Subcutaneous abdominal adipose tissue (tissue), 5 donors: ENCODE measurements around the gene TMEM107.

ENCODE experiments used
- H3K27ac ChIP-seq: one replicate; pipeline ENCODE4 v1.7.0; 2013; ENCODE audit warnings: low read depth, mild to moderate bottlenecking, inconsistent platforms, low read length, moderate library complexity
- H3K27me3 ChIP-seq, 5 donors: one replicate each; pipeline ENCODE4 v1.7.0; 2013; ENCODE audit warnings: low read length in 5 of 5, inconsistent platforms in 1 of 5; ENCODE audit not compliant: control insufficient read depth in 5 of 5, insufficient read depth in 4 of 5
- H3K36me3 ChIP-seq, 5 donors: one replicate each; pipeline ENCODE4 v1.7.0; 2013; ENCODE audit warnings: low read length in 5 of 5; ENCODE audit not compliant: control insufficient read depth in 5 of 5, insufficient read depth in 5 of 5
- H3K4me1 ChIP-seq, 5 donors: one replicate each; pipeline ENCODE4 v1.7.0; 2013; ENCODE audit warnings: low read length in 5 of 5, mild to moderate bottlenecking in 3 of 5, moderate library complexity in 1 of 5; ENCODE audit not compliant: control insufficient read depth in 5 of 5, insufficient read depth in 5 of 5
- H3K4me3 ChIP-seq, 5 donors: one replicate each; pipeline ENCODE4 v1.7.0; 2013; ENCODE audit warnings: low read length in 5 of 5, low read depth in 1 of 5
- H3K9ac ChIP-seq, 5 donors: one replicate each; pipeline ENCODE4 v1.7.0; 2013; ENCODE audit warnings: low read length in 5 of 5, mild to moderate bottlenecking in 4 of 5, moderate library complexity in 3 of 5
- H3K9me3 ChIP-seq, 5 donors: one replicate each; pipeline ENCODE4 v1.7.0; 2013; ENCODE audit warnings: low read length in 5 of 5; ENCODE audit not compliant: control insufficient read depth in 5 of 5
- donor health status: healthy.
- donor health status: healthy.
- donor health status: healthy.
- donor health status: healthy.
- donor health status: healthy.

Gene TMEM107

GRCh38 chr17:8189041-8189710, 13.0 kb upstream of the TMEM107 start:
- no peaks in the 10 kb centered on the region for H3K36me3 ChIP-seq
- H3K4me1 ChIP-seq, result peaks cover 35 to 61% (median 58%) of the 10 kb centered on the region in 5 donors
- H3K4me3 ChIP-seq, result peak overlapping the region; percentile 72 to 83 (median 76)
- peaks cover 0 to 2% (median 0%) of the 10 kb centered on the region in 5 donors for H3K9me3 ChIP-seq
- peaks cover 0 to 2% (median 0%) of the 10 kb centered on the region in 5 donors for H3K27me3 ChIP-seq
- H3K27ac ChIP-seq, result peak overlapping the region; percentile 80
- H3K9ac ChIP-seq, result peak overlapping the region in 4 of 5 donors; percentile 55 to 82 (median 74)

- H3K27ac ChIP-seq, result peak overlapping the region; percentile 79
- peaks cover 35 to 61% (median 58%) of the 10 kb centered on the region in 5 donors for H3K4me1 ChIP-seq
- peak overlapping the region; percentile 72 to 83 (median 76) for H3K4me3 ChIP-seq
Observed at GRCh38 chr17:8188263-8188839, 12.2 kb upstream of the TMEM107 start.

GRCh38 chr17:8187517-8188262, 11.5 kb upstream of the TMEM107 start:
- H3K9me3 ChIP-seq, result peaks cover 0 to 2% (median 0%) of the 10 kb centered on the region in 5 donors
- peak overlapping the region; percentile 79 for H3K27ac ChIP-seq
- peaks cover 0 to 2% (median 0%) of the 10 kb centered on the region in 5 donors for H3K27me3 ChIP-seq
- no peaks in the 10 kb centered on the region for H3K36me3 ChIP-seq
- H3K9ac ChIP-seq, result peak overlapping the region in 4 of 5 donors; percentile 38 to 91 (median 80)
- H3K4me3 ChIP-seq, result peak overlapping the region; percentile 83 to 94 (median 93)
- H3K4me1 ChIP-seq, result peaks cover 35 to 60% (median 56%) of the 10 kb centered on the region in 5 donors

More at GRCh38 chr17:8188263-8188839, 12.2 kb upstream of the TMEM107 start:
- Histone ChIP-seq H3K27me3 (peaks cover 0 to 2% (median 0%) of the 10 kb centered on the region in 5 donors), H3K9ac (peak overlapping the region; percentile 41 to 91 (median 79)), H3K9me3 (peaks cover 0 to 2% (median 0%) of the 10 kb centered on the region in 5 donors), H3K36me3 (no peaks in the 10 kb centered on the region)

GRCh38 chr17:8186787-8187516, 10.8 kb upstream of the TMEM107 start:
- H3K9ac ChIP-seq, result peak overlapping the region; percentile 38 to 91 (median 74)
- no peaks in the 10 kb centered on the region for H3K36me3 ChIP-seq
- peaks cover 0 to 2% (median 0%) of the 10 kb centered on the region in 5 donors for H3K9me3 ChIP-seq
- H3K4me3 ChIP-seq, result peak overlapping the region; percentile 83 to 94 (median 93)
- H3K27ac ChIP-seq, result peak overlapping the region; percentile 79
- H3K4me1 ChIP-seq, result peaks cover 27 to 53% (median 49%) of the 10 kb centered on the region in 5 donors
- H3K27me3 ChIP-seq, result peaks cover 0 to 2% (median 0%) of the 10 kb centered on the region in 5 donors

GRCh38 chr17:8186446-8186786, 10.2 kb upstream of the TMEM107 start:
- peak overlapping the region; percentile 30 to 82 (median 52) for H3K9ac ChIP-seq
- H3K27ac ChIP-seq, result peak overlapping the region; percentile 79
- H3K4me3 ChIP-seq, result peak overlapping the region; percentile 83 to 94 (median 93)
- no peaks in the 10 kb centered on the region for H3K36me3 ChIP-seq
- peaks cover 0 to 2% (median 0%) of the 10 kb centered on the region in 5 donors for H3K9me3 ChIP-seq
- H3K27me3 ChIP-seq, result peaks cover 0 to 2% (median 0%) of the 10 kb centered on the region in 5 donors
- H3K4me1 ChIP-seq, result peaks cover 22 to 49% (median 44%) of the 10 kb centered on the region in 5 donors

- Histone ChIP-seq H3K4me3 (peak overlapping the region; percentile 83 to 94 (median 93)), H3K27me3 (peaks cover 0 to 2% (median 0%) of the 10 kb centered on the region in 5 donors), H3K9me3 (peaks cover 0 to 2% (median 0%) of the 10 kb centered on the region in 5 donors), H3K9ac (peak overlapping the region; percentile 48 to 84 (median 74)), H3K4me1 (peaks cover 22 to 46% (median 42%) of the 10 kb centered on the region in 5 donors), H3K36me3 (no peaks in the 10 kb centered on the region), H3K27ac (peak overlapping the region; percentile 79)
Observed at GRCh38 chr17:8185582-8186445, 9.6 kb upstream of the TMEM107 start.

- H3K27ac ChIP-seq, result peak overlapping the region; percentile 62
- peaks cover 3 to 35% (median 29%) of the 10 kb centered on the region in 5 donors for H3K4me1 ChIP-seq
- no peaks in the 10 kb centered on the region for H3K9me3 ChIP-seq
- H3K4me3 ChIP-seq, result peak overlapping the region; percentile 57 to 84 (median 76)
- H3K36me3 ChIP-seq, result no peaks in the 10 kb centered on the region
- H3K27me3 ChIP-seq, result no peaks in the 10 kb centered on the region
- peak overlapping the region in 4 of 5 donors; percentile 69 to 89 (median 83) for H3K9ac ChIP-seq
Observed at GRCh38 chr17:8176998-8177731, 985 bp upstream of the TMEM107 start.

- Histone ChIP-seq H3K4me3 (peak overlapping the region; percentile 67 to 84 (median 76)), H3K27ac (peak overlapping the region; percentile 62), H3K9ac (peak overlapping the region; percentile 26 to 89 (median 81)), H3K4me1 (peaks cover 3 to 35% (median 29%) of the 10 kb centered on the region in 5 donors), H3K9me3 (no peaks in the 10 kb centered on the region), H3K36me3 (no peaks in the 10 kb centered on the region), H3K27me3 (no peaks in the 10 kb centered on the region)
Observed at GRCh38 chr17:8175795-8176196, 384 bp downstream of the TMEM107 start.
